Breast epithelium (tissue), 4 donors: ENCODE measurements around the gene SOCS1. TPM values are rescaled to one million over a fixed set of nuclear protein-coding genes. Genes with fewer than 3 reads are reported as not detected.
"Not testable (repeated sequence)": the region's sequence is repeated elsewhere in the genome, so short reads cannot be mapped to it uniquely, and the experiment has no call there.

Experiments used
- DNase-seq, 2 donors: peaks; one replicate each; pipeline ENCODE4 v3.0.0-alpha.2; 2019; ENCODE audit warnings: low spot score in 2 of 2
- H3K27ac ChIP-seq, 2 donors: fragments of 200-600 bp; sonication (generic) in 1 of 2; one replicate each; pipeline ENCODE4 v1.5.1; 2016 to 2019; ENCODE audit warnings: mild to moderate bottlenecking in 1 of 2
- H3K27me3 ChIP-seq, 2 donors: fragments of 200-600 bp; sonication (generic) in 1 of 2; one replicate each; pipeline versions ENCODE4 v1.5.1 to v1.6.0; 2017 to 2019; ENCODE audit warnings: control low read depth in 1 of 2, mild to moderate bottlenecking in 1 of 2
- H3K36me3 ChIP-seq: fragments of 200-600 bp; one replicate; pipeline ENCODE4 v1.5.1; 2019
- H3K4me1 ChIP-seq, 2 donors: fragments of 200-600 bp; sonication (generic); one replicate each; pipeline ENCODE4 v1.5.1; 2016 to 2019; ENCODE audit warnings: control low read depth in 1 of 2
- H3K4me3 ChIP-seq, 3 donors: fragments of 200-600 bp; sonication (generic); 1 replicate in 2 of 3; 2 replicates in 1 of 3; pipeline ENCODE4 v1.5.1; 2016 to 2019; ENCODE audit warnings: mild to moderate bottlenecking in 3 of 3, moderate library complexity in 2 of 3
- H3K9me3 ChIP-seq, 2 donors: fragments of 200-600 bp; sonication (generic) in 1 of 2; one replicate each; pipeline ENCODE4 v1.5.1; 2016 to 2019; ENCODE audit warnings: control low read depth in 1 of 2
- POLR2A ChIP-seq: fragments of 450-650 bp; IDR thresholded peaks from one replicate; pipeline ENCODE4 v1.6.1; 2016; ENCODE audit warnings: antibody characterized with exemption, mild to moderate bottlenecking, moderate library complexity
- POLR2AphosphoS5 ChIP-seq, 3 donors: sonication (generic); formaldehyde crosslinking; IDR thresholded peaks; one replicate each; pipeline ENCODE4 v1.6.1; 2017; ENCODE audit warnings: antibody characterized with exemption in 3 of 3
- intact Hi-C: fragments of 100-400 bp; cut with DNase I; formaldehyde crosslinking; loops from one replicate; pipeline ENCODE4 v1.15.1; 2023; ENCODE audit warnings: low total_unique reads
- total RNA-seq, 3 donors: library from RNA; depleted of rRNA; stranded (reverse); fragments of >200 nt; gene quantifications; one replicate each; pipeline ENCODE4 v1.1.0, GENCODE V29; 2016
- TF ChIP-seq, protein P1 (sequence below), 3 donors: fragments of 450-650 bp; IDR thresholded peaks; one replicate each; pipeline ENCODE4 v1.5.1; 2016 to 2017; ENCODE audit warnings: antibody characterized with exemption in 3 of 3, mild to moderate bottlenecking in 3 of 3, moderate library complexity in 3 of 3

Gene SOCS1
- total RNA-seq, 3 donors from 2014 or later: 4.1 to 9.0 (median 5.6) TPM

- intact Hi-C loops: no loop called here
- no peak for TF ChIP-seq POLR2A
- TF ChIP-seq POLR2AphosphoS5 (IDR thresholded peaks at IDR 0.05): no peak
- no peak overlapping the region for H3K27ac ChIP-seq
- H3K4me3 ChIP-seq: no peak overlapping the region
- DNase-seq: no peak
- no peaks in the 10 kb centered on the region for H3K36me3 ChIP-seq
- no peaks in the 10 kb centered on the region for H3K9me3 ChIP-seq
- no peaks in the 10 kb centered on the region for H3K4me1 ChIP-seq
- no peaks in the 10 kb centered on the region for H3K27me3 ChIP-seq
Measured at GRCh38 chr16:11290102-11290893, 34.3 kb upstream of the SOCS1 start.

DNA sequence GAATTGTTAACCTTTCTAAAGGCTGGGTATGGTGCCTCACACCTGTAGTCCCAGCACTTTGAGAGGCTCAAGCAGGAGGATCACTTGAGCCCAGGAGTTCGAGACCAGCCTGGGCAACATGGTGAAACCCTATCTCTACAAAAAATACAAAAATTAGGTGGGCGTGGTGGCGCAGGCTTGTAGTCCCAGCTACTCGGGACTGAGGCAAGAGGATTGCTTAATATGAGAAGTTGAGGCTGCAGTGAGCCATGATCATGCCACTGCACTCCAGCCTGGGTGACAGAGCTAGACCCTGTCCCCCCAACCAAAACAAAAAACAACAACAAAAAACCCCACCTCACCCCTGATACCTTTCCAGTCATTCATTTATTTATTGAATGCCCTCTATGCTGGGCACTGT, 33.7 kb upstream of the SOCS1 start:
- H3K9me3 ChIP-seq, H3K36me3 ChIP-seq, H3K27ac ChIP-seq, H3K4me1 ChIP-seq, DNase-seq, intact Hi-C loops, H3K27me3 ChIP-seq, H3K4me3 ChIP-seq: not testable (repeated sequence)

GRCh38 chr16:11289202-11289601, 33.2 kb upstream of the SOCS1 start:
- Histone ChIP-seq H3K27ac (no peak overlapping the region), H3K4me3 (no peak overlapping the region), H3K36me3 (no peaks in the 10 kb centered on the region), H3K4me1 (no peaks in the 10 kb centered on the region), H3K9me3 (no peaks in the 10 kb centered on the region), H3K27me3 (no peaks in the 10 kb centered on the region)
- TF ChIP-seq, protein P1, sequence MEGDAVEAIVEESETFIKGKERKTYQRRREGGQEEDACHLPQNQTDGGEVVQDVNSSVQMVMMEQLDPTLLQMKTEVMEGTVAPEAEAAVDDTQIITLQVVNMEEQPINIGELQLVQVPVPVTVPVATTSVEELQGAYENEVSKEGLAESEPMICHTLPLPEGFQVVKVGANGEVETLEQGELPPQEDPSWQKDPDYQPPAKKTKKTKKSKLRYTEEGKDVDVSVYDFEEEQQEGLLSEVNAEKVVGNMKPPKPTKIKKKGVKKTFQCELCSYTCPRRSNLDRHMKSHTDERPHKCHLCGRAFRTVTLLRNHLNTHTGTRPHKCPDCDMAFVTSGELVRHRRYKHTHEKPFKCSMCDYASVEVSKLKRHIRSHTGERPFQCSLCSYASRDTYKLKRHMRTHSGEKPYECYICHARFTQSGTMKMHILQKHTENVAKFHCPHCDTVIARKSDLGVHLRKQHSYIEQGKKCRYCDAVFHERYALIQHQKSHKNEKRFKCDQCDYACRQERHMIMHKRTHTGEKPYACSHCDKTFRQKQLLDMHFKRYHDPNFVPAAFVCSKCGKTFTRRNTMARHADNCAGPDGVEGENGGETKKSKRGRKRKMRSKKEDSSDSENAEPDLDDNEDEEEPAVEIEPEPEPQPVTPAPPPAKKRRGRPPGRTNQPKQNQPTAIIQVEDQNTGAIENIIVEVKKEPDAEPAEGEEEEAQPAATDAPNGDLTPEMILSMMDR (IDR thresholded peaks at IDR 0.05): no peak
- TF ChIP-seq POLR2AphosphoS5 (IDR thresholded peaks at IDR 0.05): no peak
- no peak for TF ChIP-seq POLR2A
- DNase-seq: no peak
- intact Hi-C loops: no loop called here

DNA sequence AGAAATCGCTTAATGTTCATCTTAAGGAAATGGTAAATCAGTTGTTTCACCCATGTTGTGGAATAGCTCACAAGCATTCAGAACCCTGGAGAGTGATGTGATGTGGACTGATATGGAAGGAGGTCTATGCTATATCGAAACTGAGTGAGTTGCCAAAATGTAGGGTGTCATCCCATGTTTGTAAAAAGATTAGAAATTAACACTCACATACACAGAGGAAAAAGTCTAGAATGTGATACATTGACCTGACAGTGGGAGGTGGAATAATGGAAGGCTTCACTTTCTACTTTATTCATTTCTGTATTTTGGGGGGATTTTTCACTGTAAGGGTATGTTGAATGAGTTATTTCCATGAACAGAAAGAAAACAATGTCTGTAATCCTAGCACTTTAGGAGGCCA, 29.8 kb upstream of the SOCS1 start:
- no peak overlapping the region for H3K4me3 ChIP-seq
- H3K4me1 ChIP-seq: no peaks in the 10 kb centered on the region
- H3K27ac ChIP-seq: no peak overlapping the region
- H3K36me3 ChIP-seq: no peaks in the 10 kb centered on the region
- intact Hi-C loops: no loop called here
- DNase-seq: no peak
- H3K9me3 ChIP-seq: no peaks in the 10 kb centered on the region
- H3K27me3 ChIP-seq: no peaks in the 10 kb centered on the region
- TF ChIP-seq POLR2A (no peak), POLR2AphosphoS5 (IDR thresholded peaks at IDR 0.05) (no peak)
- TF ChIP-seq, protein P1 (IDR thresholded peaks at IDR 0.05): no peak

- Histone ChIP-seq H3K27ac (no peak overlapping the region), H3K27me3 (no peaks in the 10 kb centered on the region), H3K4me1 (no peaks in the 10 kb centered on the region), H3K4me3 (no peak overlapping the region), H3K36me3 (no peaks in the 10 kb centered on the region), H3K9me3 (no peaks in the 10 kb centered on the region)
- DNase-seq: no peak
- intact Hi-C loops: no loop called here
- TF ChIP-seq POLR2A (no peak), POLR2AphosphoS5 (IDR thresholded peaks at IDR 0.05) (no peak)
- TF ChIP-seq, protein P1 (IDR thresholded peaks at IDR 0.05): no peak
Measured at GRCh38 chr16:11283820-11284248, 27.8 kb upstream of the SOCS1 start.

DNA sequence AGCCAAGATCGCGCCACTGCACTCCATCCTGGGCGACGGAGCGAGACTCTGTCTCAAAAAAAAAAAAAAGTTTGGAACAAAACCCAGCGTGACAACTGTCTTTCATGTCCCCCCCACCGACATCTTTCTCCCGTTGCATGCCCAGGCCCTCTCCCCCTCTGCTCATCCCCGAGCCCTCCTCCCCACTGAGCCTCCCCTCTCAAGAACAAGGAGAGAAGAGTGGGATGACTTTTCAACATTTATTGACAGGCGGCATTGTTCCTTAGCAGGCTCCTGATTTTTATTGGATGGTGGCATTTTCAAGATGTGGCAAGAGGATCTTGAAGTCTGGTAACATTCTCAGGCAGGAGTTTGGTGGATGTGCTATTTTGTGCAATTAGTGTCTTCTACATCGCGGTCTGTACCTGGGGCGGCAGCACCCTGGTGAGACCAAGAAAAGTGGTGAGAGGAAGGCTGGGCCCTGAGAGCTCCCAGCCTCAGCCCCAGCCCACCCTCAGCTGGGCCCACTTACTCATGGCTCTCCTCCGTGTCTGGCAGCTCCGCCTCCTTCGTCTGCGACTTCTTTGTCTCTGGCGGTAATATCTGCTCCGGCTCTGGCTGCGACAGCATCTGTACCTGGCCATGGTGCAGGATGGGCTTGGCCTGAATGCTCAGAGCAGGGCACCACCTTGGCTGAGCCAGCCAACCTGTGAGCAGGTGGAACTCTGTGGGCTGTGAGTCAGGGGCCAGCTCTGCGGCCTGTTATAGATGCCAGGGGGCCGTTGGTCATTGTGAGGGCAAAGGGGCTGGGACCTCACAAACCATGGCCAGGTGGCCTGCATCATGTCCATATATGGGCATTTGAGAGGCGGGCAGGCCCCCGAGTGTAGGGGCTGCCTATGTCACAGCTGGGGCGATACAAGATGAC, 24.9 kb upstream of the SOCS1 start, which contains the start of gene PRM1:
PRM1 (minus strand) TSS at position 715 of the 907 bp plus-strand sequence; CDS start at position 623, 92 bp downstream.
- DNase-seq: no peak
- TF ChIP-seq POLR2A: no peak
- no peak for TF ChIP-seq POLR2AphosphoS5 (IDR thresholded peaks at IDR 0.05)
- TF ChIP-seq, protein P1 (IDR thresholded peaks at IDR 0.05): no peak
- intact Hi-C loops: no loop called here

More for the DNA sequence above, 24.9 kb upstream of the SOCS1 start, which contains the start of gene PRM1:
- H3K9me3 ChIP-seq: no peaks in the 10 kb centered on the region
- H3K4me1 ChIP-seq: no peaks in the 10 kb centered on the region
- H3K27me3 ChIP-seq: no peaks in the 10 kb centered on the region
- no peak within 1 kb of the TSS for H3K27ac ChIP-seq
- H3K36me3 ChIP-seq: no peaks in the 10 kb centered on the region
- H3K4me3 ChIP-seq: no peak within 1 kb of the TSS
